Measurements from ENCODE around the gene TOM1L2.

The TOM1L2 gene

DNA sequence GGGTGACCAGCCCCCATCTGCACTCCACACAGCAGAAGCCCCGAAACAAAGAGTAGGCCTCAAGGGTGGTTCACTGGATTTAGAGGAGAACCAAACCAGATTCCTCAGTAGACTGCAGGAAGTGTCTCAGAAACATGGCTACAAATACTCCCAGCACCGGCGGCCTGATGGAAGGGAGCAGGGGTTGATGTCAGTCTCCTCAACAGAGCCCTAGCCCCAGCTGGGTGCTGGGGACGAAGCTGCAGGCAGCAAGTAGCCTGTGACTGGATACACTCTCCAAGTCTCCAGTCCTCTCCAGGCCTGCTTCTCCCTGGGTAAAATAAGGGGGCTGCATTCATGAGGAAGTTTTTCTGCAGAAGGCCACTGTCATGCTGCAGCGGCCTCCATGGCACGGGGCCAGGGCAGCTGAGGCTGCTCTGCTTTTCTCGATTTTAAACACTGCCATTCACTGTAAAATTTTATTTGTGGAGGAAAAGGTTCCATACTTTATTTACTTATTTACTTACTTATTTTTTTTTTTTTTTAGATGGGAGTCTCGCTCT, 98.7 kb downstream of the TOM1L2 start:
- DNase-seq (ENCODE audit: low spot score), result no peak

DNA sequence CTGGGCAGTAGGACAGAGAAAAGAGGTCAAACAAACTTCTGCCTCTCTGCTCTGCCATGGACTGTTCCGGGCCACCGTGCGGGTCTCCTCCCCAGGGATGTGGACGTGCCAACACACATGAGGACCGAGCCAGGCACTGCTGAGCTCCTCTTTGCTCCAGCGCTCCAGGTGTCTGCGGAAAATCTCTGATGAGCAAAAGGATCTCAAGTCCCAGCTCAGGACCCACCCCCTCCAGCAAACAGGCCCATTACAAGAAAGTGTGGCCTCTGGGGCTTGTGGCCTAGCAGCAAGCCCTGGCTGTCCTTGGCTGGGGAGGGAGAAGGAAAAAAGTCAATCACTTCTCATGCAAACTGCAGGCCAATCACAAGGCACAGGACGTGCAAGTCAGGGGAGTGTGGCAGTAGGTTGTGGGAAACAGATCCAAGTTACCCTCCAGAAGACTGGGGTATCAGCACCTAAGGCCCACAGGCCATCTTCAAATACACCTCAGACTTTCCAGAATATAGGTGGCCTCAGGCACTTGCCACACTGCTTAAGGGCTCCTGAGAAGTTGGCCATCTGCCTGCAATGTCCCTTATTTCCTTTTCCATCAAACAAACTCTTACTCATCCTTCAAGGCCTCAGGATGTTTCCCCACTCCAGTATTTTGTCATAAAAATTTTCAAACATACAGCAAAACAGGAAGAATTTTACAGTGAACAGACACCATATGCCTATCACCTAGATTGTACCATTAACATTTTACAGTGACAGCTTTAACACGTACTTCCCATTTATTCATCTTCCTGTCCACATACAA, 99.5 kb downstream of the TOM1L2 start:
- no peak for DNase-seq (ENCODE audit: low spot score)

DNA sequence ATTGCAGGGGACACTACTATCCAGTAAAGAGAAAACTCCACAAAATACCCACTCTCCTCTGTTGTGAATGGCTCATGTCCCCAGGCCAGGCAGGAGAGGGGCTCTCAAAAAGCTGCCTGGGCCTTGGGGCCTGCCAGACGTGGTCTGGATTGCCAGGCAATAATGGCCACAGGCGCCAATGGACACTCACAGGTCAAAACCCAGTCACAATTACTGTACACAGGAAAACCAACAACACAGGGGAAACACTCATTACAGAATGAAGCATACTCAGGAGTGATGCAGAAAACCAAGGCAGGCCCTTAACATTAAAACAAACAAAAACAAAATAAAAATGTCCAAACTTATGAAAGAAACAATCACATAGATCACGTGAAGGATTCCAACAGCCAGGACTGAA, 100.3 kb downstream of the TOM1L2 start:
- DNase-seq (ENCODE audit: low spot score), result no peak

DNA sequence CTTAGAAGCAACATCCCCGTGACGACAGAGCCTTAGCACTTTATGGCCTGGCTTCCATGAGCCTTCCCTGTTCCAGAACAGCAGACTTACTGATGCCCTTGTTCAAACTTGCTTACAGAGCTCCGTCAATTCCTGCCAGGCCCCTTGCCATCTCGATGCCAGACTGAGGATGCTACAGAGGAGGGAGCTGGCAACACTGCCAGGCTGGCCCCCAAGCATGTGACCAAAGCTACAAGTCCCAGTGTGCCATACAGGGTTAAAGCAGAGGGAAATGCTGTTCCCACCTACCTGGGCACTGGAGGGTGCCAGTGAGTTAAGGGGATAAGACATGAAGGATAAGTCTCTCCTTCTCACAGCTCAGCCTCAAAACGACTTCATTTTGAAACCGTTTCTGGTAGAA, 102.0 kb downstream of the TOM1L2 start:
- no peak for DNase-seq (ENCODE audit: low spot score)

- DNase-seq (ENCODE audit: low spot score), result no peak
Measured at GRCh38 chr17:17868641-17869522, 103.3 kb downstream of the TOM1L2 start.

DNA sequence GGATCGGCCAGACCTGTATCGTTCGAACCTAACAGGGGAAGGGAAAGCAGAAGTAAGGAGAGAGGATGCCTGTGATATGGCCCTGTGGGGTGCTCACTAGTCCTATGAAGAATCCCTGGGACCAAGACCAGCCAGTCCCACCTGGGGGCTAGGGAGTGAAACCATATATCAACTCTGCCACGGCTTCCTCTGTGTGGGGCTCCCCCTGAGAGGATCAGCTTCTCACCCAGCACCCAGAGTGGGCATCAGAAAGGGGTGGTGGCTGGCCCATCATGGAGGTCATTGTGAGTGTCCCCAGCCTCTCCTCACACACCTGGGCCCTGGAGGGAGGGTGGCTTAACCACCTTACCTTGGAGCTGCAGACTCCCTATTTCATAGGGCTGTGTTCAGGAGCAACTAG, 105.3 kb downstream of the TOM1L2 start:
- no peak for DNase-seq (ENCODE audit: low spot score)

GRCh38 chr17:17866425-17866824, 105.8 kb downstream of the TOM1L2 start:
- DNase-seq (ENCODE audit: low spot score), result no peak

GRCh38 chr17:17865035-17865434, 107.2 kb downstream of the TOM1L2 start:
- DNase-seq (ENCODE audit: low spot score), result no peak

DNA sequence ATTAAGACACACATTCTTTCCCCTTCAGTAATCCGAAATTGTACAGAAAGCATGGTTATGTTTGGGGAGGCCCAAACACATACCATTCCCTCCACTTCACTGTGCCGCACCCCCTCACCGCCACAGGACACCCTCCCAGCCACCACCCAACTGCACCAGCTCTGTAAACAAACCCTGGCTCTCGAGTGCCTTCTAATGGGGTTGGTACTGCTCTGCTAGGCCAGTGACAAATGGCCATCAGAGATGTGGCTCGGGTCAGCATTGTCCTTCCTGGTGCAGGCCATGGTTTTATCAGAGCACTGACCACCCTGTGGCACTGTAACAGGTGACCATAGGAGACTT, 111.5 kb downstream of the TOM1L2 start:
- DNase-seq (ENCODE audit: low spot score), result no peak

GRCh38 chr17:17859909-17860765, 112.1 kb downstream of the TOM1L2 start:
- DNase-seq (ENCODE audit: low spot score), result peak; percentile 72

DNA sequence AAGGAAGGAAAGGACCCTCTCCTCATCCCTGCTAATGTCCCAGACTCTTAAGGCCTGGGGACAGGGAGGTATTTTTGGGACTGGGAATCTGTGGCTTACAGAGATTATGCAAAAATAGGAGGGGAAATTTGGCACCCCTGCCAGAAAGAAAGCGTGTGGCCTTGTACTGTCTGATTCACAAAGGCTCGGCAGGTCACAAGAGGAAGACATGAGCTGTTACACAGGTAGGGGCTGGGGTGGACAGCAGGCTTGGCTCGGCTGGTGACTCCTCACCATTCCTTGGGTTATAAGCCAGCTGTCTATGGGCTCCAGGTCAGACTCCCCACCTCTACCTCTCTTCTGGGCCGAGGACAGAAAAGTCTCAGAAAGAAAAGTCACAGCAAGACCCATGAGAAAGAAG, 114.7 kb downstream of the TOM1L2 start:
- DNase-seq (ENCODE audit: low spot score), result no peak

DNA sequence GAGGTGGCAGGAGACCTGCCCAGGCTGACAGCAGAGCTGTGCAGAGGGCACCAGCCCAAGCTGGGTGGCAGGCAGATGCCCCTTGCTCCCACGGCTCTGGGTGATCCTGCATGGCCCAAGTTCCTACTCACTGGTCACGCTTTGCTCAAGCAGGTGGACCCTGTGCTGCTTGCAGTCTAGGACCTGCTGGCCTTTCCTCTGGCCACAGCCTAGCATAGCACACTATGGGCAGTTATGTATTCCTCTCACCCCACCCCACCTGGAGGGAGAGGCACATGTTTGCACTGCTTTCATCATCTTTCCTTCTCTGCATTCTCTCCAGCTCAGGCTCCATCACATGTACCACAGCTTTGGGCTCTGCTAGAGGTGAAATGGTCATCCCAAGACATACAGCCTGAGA, 115.8 kb downstream of the TOM1L2 start:
- no peak for DNase-seq (ENCODE audit: low spot score)

DNA sequence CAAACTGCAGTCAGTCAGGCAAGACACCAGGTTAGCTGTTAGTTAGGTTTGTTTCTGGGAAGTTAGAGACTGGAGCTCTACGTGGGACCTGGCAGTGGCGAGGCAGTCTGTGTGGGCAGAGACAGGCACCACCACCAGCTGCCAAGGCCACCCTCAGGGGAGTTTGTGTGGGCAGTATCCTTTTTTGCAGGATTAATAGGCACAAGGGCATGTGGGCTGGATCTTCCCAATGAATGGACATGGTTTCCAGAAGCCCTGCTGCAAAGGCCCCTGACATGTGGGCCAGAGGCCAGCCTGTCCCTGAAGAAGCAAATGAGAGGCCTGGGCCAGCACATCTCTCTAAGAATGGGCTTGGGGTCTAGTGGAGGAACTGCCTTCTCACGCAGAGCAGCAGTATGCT, 116.2 kb downstream of the TOM1L2 start:
- no peak for DNase-seq (ENCODE audit: low spot score)

GRCh38 chr17:17853811-17854447, 118.3 kb downstream of the TOM1L2 start:
- no peak for DNase-seq (ENCODE audit: low spot score)

DNA sequence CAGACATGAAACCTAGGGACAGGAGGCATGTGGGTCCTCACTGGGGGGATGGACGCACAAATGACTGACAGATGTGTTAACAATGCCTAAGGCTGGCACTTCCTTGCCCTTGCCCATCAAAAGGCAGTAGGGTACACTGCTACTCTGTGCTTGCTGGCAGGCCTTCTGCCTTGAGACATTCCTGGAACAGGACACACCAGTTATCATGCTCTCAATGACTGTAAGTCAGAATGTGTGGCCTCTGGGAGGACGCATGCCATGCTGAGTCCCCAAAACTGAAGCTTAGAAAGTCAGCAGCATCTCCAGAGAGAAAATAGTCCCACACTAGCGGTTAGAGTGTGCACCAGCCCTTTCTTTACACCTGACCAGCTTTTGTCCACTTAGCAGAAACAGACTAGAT, 119.3 kb downstream of the TOM1L2 start:
- DNase-seq (ENCODE audit: low spot score), result no peak

DNA sequence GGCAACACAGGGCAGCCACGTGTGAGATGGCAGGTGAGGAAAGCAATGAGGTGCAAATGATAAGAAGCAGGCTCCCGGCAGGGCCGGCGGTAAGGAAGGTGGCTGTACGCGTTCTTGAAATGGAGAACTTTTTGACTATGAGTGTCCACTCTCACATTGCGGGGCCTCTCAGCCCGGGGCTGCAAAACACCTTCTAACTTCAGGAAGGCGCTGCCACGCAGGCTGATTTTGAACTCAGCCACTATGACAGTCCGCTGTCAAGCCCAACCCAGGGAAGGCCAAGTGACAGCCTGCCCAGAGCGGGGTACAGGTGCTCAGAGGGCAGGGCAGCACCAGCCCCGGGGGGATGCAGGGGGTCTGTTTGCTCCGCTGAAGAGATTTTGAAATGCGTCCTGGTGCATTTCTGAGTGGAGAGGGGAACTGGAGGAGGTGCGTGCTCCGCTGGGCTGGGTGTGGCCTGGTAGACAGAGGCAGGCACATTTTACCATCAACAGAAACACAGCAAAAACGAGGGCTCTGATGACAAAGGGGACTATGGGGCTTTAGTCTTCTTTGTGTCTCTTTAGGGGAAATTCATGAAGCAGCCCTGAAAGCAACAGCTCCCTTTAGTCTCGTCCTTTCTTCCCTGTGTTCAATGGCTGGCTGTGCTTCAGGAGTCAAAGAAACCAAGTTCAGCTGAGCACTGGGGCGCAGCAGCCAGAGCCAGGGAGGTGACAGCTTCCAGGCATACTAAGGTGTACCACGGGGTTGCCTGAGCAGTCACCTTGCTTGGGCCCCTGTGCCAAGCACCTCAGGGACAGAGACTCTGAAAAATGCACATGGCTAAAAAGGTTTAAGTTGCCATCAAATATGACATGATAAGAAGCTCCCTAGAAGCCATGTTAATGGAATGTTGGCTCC, 120.8 kb downstream of the TOM1L2 start:
- peak; percentile 27 for DNase-seq (ENCODE audit: low spot score)

- DNase-seq (ENCODE audit: low spot score), result peak; percentile 82
Measured at GRCh38 chr17:17849845-17850373, 122.3 kb downstream of the TOM1L2 start.

- DNase-seq (ENCODE audit: low spot score), result peak; percentile 94
Measured at GRCh38 chr17:17849147-17849820, 122.9 kb downstream of the TOM1L2 start.

- DNase-seq (ENCODE audit: low spot score), result no peak
Measured at GRCh38 chr17:17848311-17849082, 123.7 kb downstream of the TOM1L2 start.

All from CD4-positive, alpha-beta T cell treated with Interleukin-6 at 100 ng/mL for 8 hours (primary cell).